NCI-H1417 treated with DMSO at 0.1 percent for 48 hours (cell line): ENCODE data around the gene PLAAT5.
"Not testable (repeated sequence)": the region's sequence is repeated elsewhere in the genome, so short reads cannot be mapped to it uniquely, and the experiment has no call there.

ENCODE experiments used
- DNase-seq: peaks from one replicate; lab custom pipeline; 2025; lab: John Stamatoyannopoulos, UW

The PLAAT5 gene

GRCh38 chr11:63490551-63491239 is at the start of gene PLAAT5:
Gene PLAAT5, minus strand, starts transcription at chr11:63491167. Its CDS starts 133 bp downstream, at chr11:63491034.
- DNase-seq: no peak

- DNase-seq: no peak
Measured at GRCh38 chr11:63537293-63538101, 46.5 kb upstream of the PLAAT5 start.

GRCh38 chr11:63536669-63537292 is 45.8 kb upstream of the PLAAT5 start, which contains the start of gene PLAAT4:
Gene PLAAT4, plus strand, starts transcription at chr11:63536808. Its CDS starts 61 bp downstream, at chr11:63536869.
- no peak for DNase-seq

- no peak for DNase-seq
Measured at GRCh38 chr11:63535734-63536133, 44.8 kb upstream of the PLAAT5 start.

GRCh38 chr11:63534895-63535461 is 44.0 kb upstream of the PLAAT5 start:
- no peak for DNase-seq

- DNase-seq: no peak
Measured at GRCh38 chr11:63534076-63534475, 43.1 kb upstream of the PLAAT5 start.

GRCh38 chr11:63532799-63533475 is 42.0 kb upstream of the PLAAT5 start:
- DNase-seq: no peak

- no peak for DNase-seq
Measured at GRCh38 chr11:63532117-63532516, 41.1 kb upstream of the PLAAT5 start.

- not testable (repeated sequence) for DNase-seq
Measured at GRCh38 chr11:63531074-63531792, 40.3 kb upstream of the PLAAT5 start.

- no peak for DNase-seq
Measured at GRCh38 chr11:63530021-63530420, 39.1 kb upstream of the PLAAT5 start.

- DNase-seq: not testable (repeated sequence)
Measured at GRCh38 chr11:63529373-63529772, 38.4 kb upstream of the PLAAT5 start.

GRCh38 chr11:63528729-63529278 is 37.8 kb upstream of the PLAAT5 start:
- not testable (repeated sequence) for DNase-seq

GRCh38 chr11:63528156-63528555 is 37.2 kb upstream of the PLAAT5 start:
- not testable (repeated sequence) for DNase-seq

GRCh38 chr11:63527667-63528066 is 36.7 kb upstream of the PLAAT5 start:
- no peak for DNase-seq

- no peak for DNase-seq
Measured at GRCh38 chr11:63523151-63523550, 32.2 kb upstream of the PLAAT5 start.

- no peak for DNase-seq
Measured at GRCh38 chr11:63521896-63522295, 30.9 kb upstream of the PLAAT5 start.

- DNase-seq: no peak
Measured at GRCh38 chr11:63520606-63521170, 29.7 kb upstream of the PLAAT5 start.

- DNase-seq: no peak
Measured at GRCh38 chr11:63518548-63518947, 27.6 kb upstream of the PLAAT5 start.

GRCh38 chr11:63517156-63517555 is 26.2 kb upstream of the PLAAT5 start:
- no peak for DNase-seq

- DNase-seq: no peak
Measured at GRCh38 chr11:63516109-63516508, 25.1 kb upstream of the PLAAT5 start.
